22Rv1 (cell line): Measurements from ENCODE around the gene MLLT10.

ENCODE experiments used
- H3K27ac ChIP-seq: fragments of 450-650 bp; 2 replicates; pipeline ENCODE4 v1.5.1; 2017
- ZFX ChIP-seq: fragments of 450-650 bp; IDR thresholded peaks from 2 replicates; pipeline ENCODE4 v1.6.1; 2017; ENCODE audit warnings: antibody characterized with exemption, borderline replicate concordance
- TF ChIP-seq, protein P1 (sequence below): fragments of 450-650 bp; IDR thresholded peaks from 2 replicates; pipeline ENCODE4 v1.5.1; 2017; ENCODE audit warnings: mild to moderate bottlenecking

Gene MLLT10

DNA sequence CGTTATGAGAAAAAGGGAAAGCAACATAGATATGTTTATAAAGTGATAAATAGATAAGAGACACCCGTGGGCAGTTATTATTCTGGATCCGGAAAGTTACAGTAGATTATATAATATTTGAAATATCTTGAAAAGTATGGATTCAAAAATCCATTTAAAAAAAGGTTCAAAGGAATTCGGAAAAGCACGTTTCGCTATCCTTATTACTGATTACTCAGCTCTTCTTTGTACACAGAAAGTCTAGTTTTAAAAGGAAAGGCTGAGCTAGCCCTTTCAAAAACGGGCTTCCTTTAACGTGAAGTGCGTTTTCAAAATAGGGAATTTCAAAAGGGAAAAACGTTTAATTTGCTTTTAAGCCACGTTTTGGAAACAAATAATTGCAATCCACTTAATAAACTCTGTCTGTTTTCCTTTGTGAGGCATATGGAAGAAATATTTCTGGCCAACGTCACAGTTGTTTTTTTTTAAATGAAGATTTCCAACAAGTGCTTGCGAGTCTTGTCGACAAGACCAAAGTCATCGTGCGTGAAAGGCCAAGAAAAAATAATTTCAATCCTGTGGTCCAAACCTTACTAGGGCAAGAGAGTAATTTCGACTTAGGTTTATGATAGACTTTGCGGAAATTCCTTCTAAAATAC, 6.3 kb upstream of the MLLT10 start:
- TF ChIP-seq ZFX: no peak

DNA sequence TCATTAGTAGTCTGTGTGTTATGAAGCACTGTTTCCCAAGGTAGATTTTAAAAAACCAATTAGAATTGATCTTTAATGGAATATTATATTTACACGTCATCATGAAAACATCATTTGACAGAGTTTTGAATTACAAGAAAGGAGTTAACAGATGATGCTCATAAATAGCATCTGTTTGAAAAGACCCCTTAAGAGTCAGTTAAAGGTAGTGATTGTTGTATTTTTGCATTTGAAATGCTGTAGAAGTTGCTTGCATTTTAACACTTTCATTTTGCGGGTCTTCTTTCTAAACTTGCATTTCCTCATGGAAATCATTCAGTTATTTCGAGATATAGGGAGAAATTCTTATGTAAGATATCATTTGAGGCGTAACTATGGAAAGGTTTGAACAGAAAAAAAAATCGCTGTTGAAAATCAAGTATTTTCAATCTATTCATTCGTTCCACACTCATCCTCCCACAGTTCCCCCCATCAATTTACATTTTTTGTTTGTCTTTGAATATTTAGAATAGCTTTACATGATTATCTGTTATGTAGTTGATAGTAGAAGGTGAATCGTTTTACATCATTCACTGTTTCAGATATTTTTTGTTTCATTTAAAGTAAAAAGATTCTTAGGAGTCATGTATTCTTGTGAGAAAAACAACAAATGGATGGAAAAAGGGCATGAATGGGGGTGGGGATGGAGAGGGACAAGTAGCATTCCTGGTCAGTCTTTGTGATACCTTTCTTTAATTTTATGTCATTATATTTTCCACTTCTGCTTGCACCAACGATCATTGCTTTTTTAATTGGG, 5.6 kb upstream of the MLLT10 start:
- H3K27ac ChIP-seq: peak overlapping the region; percentile 99

More for the DNA sequence above, 6.3 kb upstream of the MLLT10 start:
- H3K27ac ChIP-seq: peak overlapping the region; percentile 99

GRCh38 chr10:21529032-21529910, 4.8 kb upstream of the MLLT10 start:
- peak overlapping the region; percentile 99 for H3K27ac ChIP-seq

More for the DNA sequence above, 5.6 kb upstream of the MLLT10 start:
- no peak for TF ChIP-seq ZFX
- TF ChIP-seq, protein P1, sequence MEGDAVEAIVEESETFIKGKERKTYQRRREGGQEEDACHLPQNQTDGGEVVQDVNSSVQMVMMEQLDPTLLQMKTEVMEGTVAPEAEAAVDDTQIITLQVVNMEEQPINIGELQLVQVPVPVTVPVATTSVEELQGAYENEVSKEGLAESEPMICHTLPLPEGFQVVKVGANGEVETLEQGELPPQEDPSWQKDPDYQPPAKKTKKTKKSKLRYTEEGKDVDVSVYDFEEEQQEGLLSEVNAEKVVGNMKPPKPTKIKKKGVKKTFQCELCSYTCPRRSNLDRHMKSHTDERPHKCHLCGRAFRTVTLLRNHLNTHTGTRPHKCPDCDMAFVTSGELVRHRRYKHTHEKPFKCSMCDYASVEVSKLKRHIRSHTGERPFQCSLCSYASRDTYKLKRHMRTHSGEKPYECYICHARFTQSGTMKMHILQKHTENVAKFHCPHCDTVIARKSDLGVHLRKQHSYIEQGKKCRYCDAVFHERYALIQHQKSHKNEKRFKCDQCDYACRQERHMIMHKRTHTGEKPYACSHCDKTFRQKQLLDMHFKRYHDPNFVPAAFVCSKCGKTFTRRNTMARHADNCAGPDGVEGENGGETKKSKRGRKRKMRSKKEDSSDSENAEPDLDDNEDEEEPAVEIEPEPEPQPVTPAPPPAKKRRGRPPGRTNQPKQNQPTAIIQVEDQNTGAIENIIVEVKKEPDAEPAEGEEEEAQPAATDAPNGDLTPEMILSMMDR: no peak

GRCh38 chr10:21530168-21530567, 3.9 kb upstream of the MLLT10 start:
- no peak for TF ChIP-seq ZFX
- TF ChIP-seq, protein P1: no peak
- peak overlapping the region; percentile 99 for H3K27ac ChIP-seq

More at GRCh38 chr10:21529032-21529910, 4.8 kb upstream of the MLLT10 start:
- TF ChIP-seq, protein P1: no peak
- TF ChIP-seq ZFX: no peak

GRCh38 chr10:21530641-21531040, 3.4 kb upstream of the MLLT10 start:
- peak overlapping the region; percentile 99 for H3K27ac ChIP-seq

DNA sequence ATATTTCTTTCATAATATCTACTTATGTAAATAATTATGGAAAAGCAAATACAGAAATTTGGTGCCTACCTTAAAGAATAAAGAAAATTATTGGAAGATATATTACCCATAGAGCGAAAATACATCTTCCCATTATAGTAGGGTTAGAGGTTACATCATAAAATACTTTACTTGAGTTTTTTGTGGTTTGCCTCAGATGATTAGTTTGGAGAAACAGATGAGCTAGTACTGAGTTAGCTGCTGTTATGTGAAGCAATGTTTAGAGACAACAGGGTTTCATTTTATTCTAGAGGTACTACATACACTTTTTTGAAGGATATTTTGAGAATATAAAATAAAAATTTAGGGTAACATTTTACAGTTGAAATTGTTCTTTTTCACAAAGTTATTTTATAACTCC, 2.9 kb upstream of the MLLT10 start:
- TF ChIP-seq, protein P1: no peak
- no peak for TF ChIP-seq ZFX
- peak overlapping the region; percentile 99 for H3K27ac ChIP-seq

More at GRCh38 chr10:21530641-21531040, 3.4 kb upstream of the MLLT10 start:
- TF ChIP-seq, protein P1: no peak
- no peak for TF ChIP-seq ZFX
